HEK293 (cell line): ENCODE data around the gene ATG4B.

ENCODE experiments used
- HIC1 ChIP-seq: fragments of 450-650 bp; formaldehyde crosslinking; IDR thresholded peaks from 2 replicates; pipeline ENCODE4 v1.5.1; 2016; ENCODE audit warnings: missing biosample characterization, missing genetic modification characterization
- PATZ1 ChIP-seq: fragments of 450-650 bp; formaldehyde crosslinking; IDR thresholded peaks from 2 replicates; pipeline ENCODE4 v1.5.1; 2016; ENCODE audit warnings: missing biosample characterization, missing genetic modification characterization
- ZBTB11 ChIP-seq: fragments of 450-650 bp; formaldehyde crosslinking; conservative IDR thresholded peaks from 2 replicates; pipeline ENCODE4 v1.5.1; 2016; ENCODE audit warnings: low read depth, missing biosample characterization, missing genetic modification characterization
- ZNF274 ChIP-seq, 2 experiments: fragments of 200-500 bp in 1 of 2; fragments of 450-650 bp in 1 of 2; sonication (Bioruptor generic) in 1 of 2; formaldehyde crosslinking in 1 of 2; IDR thresholded peaks; 2 replicates each; pipeline versions ENCODE4 v1.5.1 to v1.6.1; 2014 to 2016; ENCODE audit warnings: borderline replicate concordance in 1 of 2, inconsistent platforms in 1 of 2, low read length in 1 of 2, missing biosample characterization in 1 of 2, missing genetic modification characterization in 1 of 2

GRCh38 chr2:241649927-241650326, 12.4 kb downstream of the ATG4B start:
- no peak for TF ChIP-seq PATZ1 (tag by site-specific recombination)
- TF ChIP-seq HIC1 (tag by site-specific recombination), result no peak
- no peak for TF ChIP-seq ZBTB11 (tag by site-specific recombination)
- TF ChIP-seq ZNF274 (IDR thresholded peaks at IDR 0.05; ENCODE audit: low read length), result no peak
- TF ChIP-seq ZNF274 (tag by site-specific recombination; IDR thresholded peaks at IDR 0.05; ENCODE audit: borderline replicate concordance), result no peak
